Activated CD4-positive, alpha-beta memory T cell treated with anti-CD3 and anti-CD28 coated beads for 36 hours (primary cell): Measurements from ENCODE around the gene JARID2. TPM values are rescaled to one million over a fixed set of nuclear protein-coding genes. Genes with fewer than 3 reads are reported as not detected.

Experiments used
- CTCF ChIA-PET: fragments of 350-600 bp; sonication (Branson Sonifier 250); formaldehyde crosslinking; loops from one replicate; lab custom pipeline; 2021; ENCODE audit warnings: antibody characterized with exemption, inconsistent platforms; lab: Charles Lee
- POLR2A ChIA-PET: fragments of 350-600 bp; sonication (Branson Sonifier 250); formaldehyde crosslinking; loops from one replicate; lab custom pipeline; 2021; ENCODE audit warnings: antibody characterized with exemption; lab: Charles Lee
- DNase-seq: peaks from one replicate; pipeline ENCODE4 v3.0.0-alpha.2; 2020
- H3K27ac Mint-ChIP-seq: one replicate; pipeline ENCODE4 v1.8.0; 2021; ENCODE audit warnings: mixed read lengths
- H3K27me3 Mint-ChIP-seq: one replicate; pipeline ENCODE4 v1.8.0; 2021; ENCODE audit warnings: mixed read lengths
- H3K36me3 Mint-ChIP-seq: one replicate; pipeline ENCODE4 v1.8.0; 2021; ENCODE audit warnings: mixed read lengths
- H3K4me1 Mint-ChIP-seq: one replicate; pipeline ENCODE4 v1.8.0; 2021; ENCODE audit warnings: low read depth, mixed read lengths
- H3K4me3 Mint-ChIP-seq: one replicate; pipeline ENCODE4 v1.8.0; 2021; ENCODE audit warnings: mild to moderate bottlenecking, mixed read lengths
- H3K9me3 Mint-ChIP-seq: one replicate; pipeline ENCODE4 v1.8.0; 2021; ENCODE audit warnings: mixed read lengths
- intact Hi-C: fragments of 100-400 bp; cut with micrococcal nuclease; formaldehyde crosslinking; loops from one replicate; pipeline ENCODE4 v1.15.1; 2023
- total RNA-seq, 2 experiments: library from RNA; stranded (reverse); gene quantifications; one replicate each; pipeline ENCODE4 v1.2.3, GENCODE V29; 2021

The JARID2 gene
- total RNA-seq, 2 experiments from 2014 or later: 41.4 to 44.0 TPM

DNA sequence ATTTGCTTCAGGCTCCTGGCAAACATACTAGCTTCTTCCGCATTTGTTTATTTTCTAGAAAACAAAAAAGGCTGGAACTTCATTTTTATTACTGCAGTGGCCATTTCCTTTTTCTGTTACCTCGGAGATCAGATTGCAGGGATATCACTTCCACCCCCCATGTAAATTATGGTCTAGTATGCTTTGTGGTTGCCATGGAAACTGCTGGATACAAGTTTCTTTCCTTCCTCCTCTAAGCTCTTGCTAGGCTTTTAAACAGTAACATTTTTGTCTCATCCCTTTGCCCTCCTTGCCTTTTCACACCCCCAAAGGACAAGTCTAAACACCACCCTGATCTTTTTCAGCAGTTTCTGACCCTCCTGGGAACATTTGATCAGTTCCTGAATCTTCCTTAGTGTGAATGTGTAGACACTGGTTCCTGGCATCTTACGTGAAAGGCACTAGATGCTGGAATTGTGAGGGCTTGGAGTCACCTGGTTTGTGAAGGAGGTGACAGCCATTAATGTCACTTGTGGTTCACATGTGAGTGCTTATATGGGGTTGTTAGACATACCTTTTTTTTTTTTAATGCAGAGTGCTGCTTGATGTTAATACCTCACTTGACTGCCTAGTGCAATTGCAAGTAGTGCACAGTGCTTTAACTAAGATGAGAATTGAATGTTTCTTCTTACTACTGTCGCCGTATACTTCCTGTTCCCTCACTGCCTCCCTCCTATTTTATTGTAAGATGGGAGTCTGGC, 181.6 kb downstream of the JARID2 start:
- H3K4me3 Mint-ChIP-seq: no peak overlapping the region
- ChIA-PET CTCF (no interaction called here), POLR2A (no interaction called here)
- DNase-seq: no peak
- H3K9me3 Mint-ChIP-seq: no peaks in the 10 kb centered on the region
- H3K36me3 Mint-ChIP-seq: peaks cover 35% of the 10 kb centered on the region
- intact Hi-C loops: no loop called here
- H3K27me3 Mint-ChIP-seq: no peaks in the 10 kb centered on the region
- no peak overlapping the region for H3K27ac Mint-ChIP-seq
- peaks cover 76% of the 10 kb centered on the region for H3K4me1 Mint-ChIP-seq

DNA sequence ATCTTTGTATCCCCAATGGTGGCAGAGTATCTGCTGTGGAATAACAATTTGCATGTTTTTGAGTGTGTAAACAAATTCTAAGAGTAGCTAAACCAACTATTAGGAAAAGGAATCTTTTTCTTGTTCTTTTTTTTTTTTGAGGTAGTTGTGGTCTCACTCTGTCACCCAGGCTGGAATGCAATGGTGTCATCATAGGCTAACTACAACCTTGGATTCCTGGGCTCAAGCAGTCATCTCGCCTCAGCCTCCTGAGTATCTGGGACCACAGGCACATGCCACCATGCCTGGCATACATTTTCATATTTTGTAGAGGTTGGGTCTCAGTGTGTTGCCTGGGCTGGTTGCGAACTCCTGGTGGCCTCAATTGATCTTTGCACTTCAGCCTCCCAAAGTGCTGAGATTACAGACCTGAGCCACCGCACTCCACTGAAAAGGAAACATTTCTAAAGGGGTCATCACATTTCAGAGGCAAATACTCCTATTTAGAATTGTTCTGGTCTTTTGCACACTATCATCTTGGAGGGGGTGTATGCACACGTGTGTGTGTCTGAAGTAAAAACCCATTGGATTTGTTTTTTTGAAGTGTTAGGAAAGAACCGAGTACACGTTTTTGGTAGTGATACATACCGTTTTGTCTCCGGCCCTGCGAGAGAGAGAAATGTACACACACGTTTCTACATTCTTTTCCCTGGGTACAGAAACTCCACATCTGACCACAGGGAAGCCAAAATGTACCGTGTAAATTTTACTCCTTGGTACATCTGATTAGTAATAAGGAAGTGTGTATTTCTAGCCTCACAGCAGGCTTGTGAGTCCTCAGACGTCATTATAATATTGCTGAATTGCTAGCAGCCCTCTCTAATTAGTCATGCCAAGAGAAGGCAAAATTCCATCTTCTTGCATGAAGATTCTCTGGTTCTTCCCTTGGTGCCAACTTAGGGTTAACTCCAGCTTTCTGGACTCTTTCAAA, 183.6 kb downstream of the JARID2 start:
- H3K4me1 Mint-ChIP-seq: peaks cover 80% of the 10 kb centered on the region
- no peaks in the 10 kb centered on the region for H3K9me3 Mint-ChIP-seq
- peaks cover 26% of the 10 kb centered on the region for H3K36me3 Mint-ChIP-seq
- no peak for DNase-seq
- H3K27me3 Mint-ChIP-seq: no peaks in the 10 kb centered on the region
- no peak overlapping the region for H3K4me3 Mint-ChIP-seq
- intact Hi-C loops: loop anchor here (10.0 kb wide), 1 partner anchor 695 kb away; no protein-coding TSS in a partner anchor
- POLR2A ChIA-PET: interaction anchor here (0.6 kb wide), 1 partner anchor 25 kb away, joined by 3 read pairs; no protein-coding TSS in a partner anchor
- CTCF ChIA-PET: no interaction called here
- H3K27ac Mint-ChIP-seq: no peak overlapping the region

DNA sequence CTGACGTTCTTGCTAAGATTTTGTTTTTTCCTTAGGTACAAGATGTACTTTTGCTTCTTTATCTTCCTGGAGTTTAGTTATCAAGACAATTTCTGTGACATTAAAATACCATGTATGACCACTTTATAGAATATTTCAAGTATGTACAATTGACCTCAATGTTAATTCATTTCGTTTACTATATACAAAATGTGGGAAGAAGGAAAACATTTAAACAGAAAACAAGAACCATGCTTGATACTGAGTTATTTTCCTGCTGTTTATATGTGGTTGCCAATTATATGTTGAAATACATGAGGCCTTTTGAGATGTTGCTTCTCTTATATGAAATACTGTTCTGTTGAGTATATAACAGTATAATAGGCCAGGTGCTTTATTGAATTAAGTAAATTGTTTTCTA, 184.3 kb downstream of the JARID2 start:
- H3K9me3 Mint-ChIP-seq: no peaks in the 10 kb centered on the region
- DNase-seq: no peak
- no peak overlapping the region for H3K27ac Mint-ChIP-seq

DNA sequence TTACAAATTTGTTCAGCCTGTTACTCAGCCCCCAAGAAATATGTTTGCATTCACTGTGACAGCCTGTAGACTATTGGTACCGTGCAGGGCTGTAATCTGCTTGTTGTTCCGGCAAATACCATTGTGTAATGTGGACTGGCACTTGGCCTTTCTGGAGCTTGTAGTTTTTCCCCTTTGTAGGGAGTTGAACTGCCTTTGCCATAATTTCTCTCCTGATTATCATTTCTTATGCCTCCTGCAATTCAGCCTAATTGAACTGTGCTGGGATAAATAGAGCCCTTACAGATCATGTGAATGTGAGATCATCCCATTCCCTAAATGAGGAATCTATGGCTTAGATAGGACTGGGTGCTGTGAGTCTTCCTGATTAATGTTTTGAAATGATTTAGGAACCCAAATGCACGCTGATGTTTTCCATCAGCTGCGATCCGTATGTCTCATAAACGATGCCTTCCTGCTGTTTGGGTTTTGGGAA, 185.1 kb downstream of the JARID2 start:
- POLR2A ChIA-PET: no interaction called here
- Mint-ChIP-seq H3K4me1 (peaks cover 81% of the 10 kb centered on the region), H3K27ac (no peak overlapping the region), H3K36me3 (peaks cover 22% of the 10 kb centered on the region), H3K27me3 (no peaks in the 10 kb centered on the region), H3K4me3 (no peak overlapping the region), H3K9me3 (no peaks in the 10 kb centered on the region)
- CTCF ChIA-PET: no interaction called here
- intact Hi-C loops: loop anchor here (10.0 kb wide), 1 partner anchor 696 kb away; no protein-coding TSS in a partner anchor
- no peak for DNase-seq

More for the DNA sequence above, 184.3 kb downstream of the JARID2 start:
- H3K4me3 Mint-ChIP-seq: no peak overlapping the region
- intact Hi-C loops: loop anchor here (10.0 kb wide), 1 partner anchor 695 kb away; no protein-coding TSS in a partner anchor
- H3K4me1 Mint-ChIP-seq: peaks cover 86% of the 10 kb centered on the region
- ChIA-PET CTCF (no interaction called here), POLR2A (no interaction called here)
- H3K36me3 Mint-ChIP-seq: peaks cover 29% of the 10 kb centered on the region
- H3K27me3 Mint-ChIP-seq: no peaks in the 10 kb centered on the region

DNA sequence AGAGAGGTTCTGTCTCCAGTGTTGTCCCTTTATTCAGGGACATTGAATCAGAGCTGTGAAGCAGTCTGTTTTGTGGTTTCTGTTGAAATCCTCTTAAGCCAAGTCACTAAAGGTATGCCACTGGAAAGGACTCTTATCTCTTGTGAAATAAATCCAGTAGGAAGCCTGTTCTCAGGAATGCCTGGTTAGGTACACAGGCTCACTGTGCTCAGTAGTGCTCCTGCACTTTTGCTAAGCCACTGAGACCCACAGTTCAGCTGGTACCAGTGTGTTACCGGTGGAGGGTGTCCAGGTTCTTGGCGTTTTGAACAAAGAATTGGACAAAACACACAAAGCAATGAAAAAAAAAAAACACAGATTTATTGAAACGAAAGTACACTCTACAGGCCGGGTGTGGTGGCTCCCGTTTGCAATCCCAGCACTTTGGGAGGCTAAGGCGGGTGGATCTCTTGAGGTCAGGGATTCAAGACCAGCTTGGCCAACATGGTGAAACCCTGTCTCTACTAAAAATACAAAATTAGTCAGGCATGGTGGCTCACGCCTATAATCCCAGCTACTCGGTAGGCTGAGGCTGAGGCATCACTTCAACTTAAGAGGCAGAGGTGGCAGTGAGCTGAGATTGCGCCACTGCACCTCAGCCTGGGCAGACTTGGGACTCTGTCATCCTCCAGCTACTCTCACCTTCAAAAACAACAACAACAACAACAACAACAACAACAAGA, 186.1 kb downstream of the JARID2 start:
- POLR2A ChIA-PET: no interaction called here
- no peak for DNase-seq
- Mint-ChIP-seq H3K4me1 (peaks cover 82% of the 10 kb centered on the region), H3K9me3 (no peaks in the 10 kb centered on the region), H3K27me3 (no peaks in the 10 kb centered on the region), H3K4me3 (no peak overlapping the region), H3K36me3 (peaks cover 21% of the 10 kb centered on the region), H3K27ac (no peak overlapping the region)
- CTCF ChIA-PET: interaction anchor here (1.2 kb wide), 1 partner anchor 9 kb away, joined by 4 read pairs; no protein-coding TSS in a partner anchor
- intact Hi-C loops: loop anchor here (10.0 kb wide), 1 partner anchor 697 kb away; no protein-coding TSS in a partner anchor

DNA sequence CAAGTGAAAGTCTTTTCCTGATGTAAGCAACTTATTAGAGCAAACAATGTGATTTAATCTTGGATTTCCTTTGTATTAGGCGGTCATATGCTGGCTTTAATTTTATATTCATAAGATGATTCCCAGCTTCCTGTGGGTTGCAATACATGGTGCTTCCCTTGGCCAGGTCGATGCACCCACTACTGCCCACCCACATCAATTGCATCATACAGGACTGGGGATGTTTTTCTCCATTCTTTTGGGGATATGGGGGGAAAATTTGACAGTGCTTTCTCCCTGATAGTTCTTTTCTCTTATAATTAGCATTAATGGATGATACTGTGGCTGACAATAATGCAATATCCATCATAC, 187.6 kb downstream of the JARID2 start:
- Mint-ChIP-seq H3K4me3 (no peak overlapping the region), H3K9me3 (no peaks in the 10 kb centered on the region), H3K27me3 (no peaks in the 10 kb centered on the region), H3K4me1 (peaks cover 88% of the 10 kb centered on the region), H3K36me3 (peaks cover 12% of the 10 kb centered on the region), H3K27ac (peak overlapping the region; percentile 57)
- ChIA-PET POLR2A (no interaction called here), CTCF (no interaction called here)
- no peak for DNase-seq
- intact Hi-C loops: loop anchor here (10.0 kb wide), 1 partner anchor 699 kb away; no protein-coding TSS in a partner anchor

DNA sequence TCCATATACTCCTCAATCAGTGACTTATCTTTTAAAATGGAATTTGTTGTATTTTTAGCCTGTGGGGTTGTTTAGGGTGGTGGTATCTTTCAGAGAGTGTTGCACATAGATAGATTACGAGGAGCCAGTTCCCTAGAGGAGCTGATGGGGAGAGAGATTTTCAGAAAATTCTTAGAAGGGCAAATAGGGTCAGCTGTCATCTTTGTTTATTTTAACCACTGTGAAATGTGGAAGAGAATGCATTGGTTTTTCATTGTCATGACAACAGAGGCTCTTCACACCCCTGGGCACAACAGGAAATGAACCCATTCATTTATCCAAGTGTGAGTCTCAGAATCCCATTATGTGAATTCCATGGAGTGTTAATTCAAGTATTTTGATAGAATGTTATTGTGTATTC, 188.4 kb downstream of the JARID2 start:
- Mint-ChIP-seq H3K4me3 (peak overlapping the region; percentile 7), H3K4me1 (peaks cover 90% of the 10 kb centered on the region), H3K9me3 (no peaks in the 10 kb centered on the region), H3K27me3 (no peaks in the 10 kb centered on the region), H3K27ac (peak overlapping the region; percentile 59), H3K36me3 (peaks cover 12% of the 10 kb centered on the region)
- intact Hi-C loops: loop anchor here (2.0 to 10.0 kb wide), 2 partner anchors 17 to 699 kb away; no protein-coding TSS in a partner anchor
- ChIA-PET POLR2A (no interaction called here), CTCF (interaction anchor here (1.1 to 1.9 kb wide), 2 partner anchors 12 to 46 kb away, joined by 3 to 5 read pairs; no protein-coding TSS in a partner anchor)
- DNase-seq: no peak

DNA sequence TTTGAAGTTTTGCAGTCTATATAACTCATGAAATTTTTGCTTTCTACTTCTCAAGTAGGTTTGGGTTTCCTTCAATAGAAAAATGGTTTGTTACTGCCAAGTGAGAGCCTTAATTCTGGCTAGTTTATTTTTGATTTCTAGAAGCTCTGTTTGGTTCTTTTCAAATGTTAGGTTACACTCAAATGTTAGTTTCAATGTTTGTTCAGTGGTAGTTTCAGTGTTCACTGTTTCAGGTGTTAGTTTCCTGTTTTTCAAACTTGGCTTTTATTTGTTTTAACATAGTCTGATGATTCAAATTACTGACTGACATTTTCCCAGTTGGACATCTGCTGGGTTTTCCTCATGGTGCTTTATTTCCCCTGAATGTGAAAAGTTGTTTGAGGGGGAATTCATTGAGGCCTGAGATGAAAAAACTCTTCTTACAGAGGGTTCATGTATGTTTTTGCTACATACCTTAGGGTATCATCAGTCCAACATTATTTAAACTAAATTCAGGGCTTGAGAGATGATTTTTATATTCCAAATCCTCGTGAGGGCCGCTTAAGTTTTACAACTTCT, 189.0 kb downstream of the JARID2 start:
- Mint-ChIP-seq H3K4me1 (peaks cover 91% of the 10 kb centered on the region), H3K4me3 (no peak overlapping the region), H3K27ac (peak overlapping the region; percentile 59), H3K9me3 (no peaks in the 10 kb centered on the region), H3K27me3 (no peaks in the 10 kb centered on the region), H3K36me3 (peaks cover 12% of the 10 kb centered on the region)
- ChIA-PET CTCF (interaction anchor here (0.6 to 1.9 kb wide), 6 partner anchors 9 to 143 kb away, joined by 3 to 5 read pairs (median 3); no protein-coding TSS in a partner anchor), POLR2A (interaction anchor here (0.6 to 1.1 kb wide), 2 partner anchors 54 to 173 kb away, joined by 3 to 4 read pairs; no protein-coding TSS in a partner anchor)
- intact Hi-C loops: loop anchor here (2.0 to 10.0 kb wide), 2 partner anchors 18 to 700 kb away; no protein-coding TSS in a partner anchor
- no peak for DNase-seq

DNA sequence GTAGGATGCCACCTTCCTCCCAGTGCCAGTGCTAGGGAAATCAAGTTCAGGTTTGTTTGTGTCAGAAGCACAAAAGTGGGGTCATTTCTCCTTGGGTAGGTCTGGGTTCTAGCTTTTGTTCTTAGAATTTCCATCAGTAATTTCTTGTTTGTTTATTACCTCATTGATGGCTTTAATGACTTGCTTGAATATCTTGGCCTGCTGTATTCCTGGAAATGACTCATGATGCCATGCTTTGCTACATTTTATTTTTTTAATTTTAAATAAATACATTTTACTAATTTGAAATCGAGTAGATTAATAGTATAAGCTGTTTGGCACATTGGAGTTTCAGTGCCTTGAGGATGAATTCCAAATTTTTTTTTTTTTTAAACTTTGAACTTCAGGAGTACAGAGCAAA, 189.6 kb downstream of the JARID2 start:
- Mint-ChIP-seq H3K36me3 (peaks cover 12% of the 10 kb centered on the region), H3K4me3 (no peak overlapping the region), H3K27me3 (no peaks in the 10 kb centered on the region), H3K4me1 (peaks cover 94% of the 10 kb centered on the region), H3K27ac (peak overlapping the region; percentile 59), H3K9me3 (no peaks in the 10 kb centered on the region)
- CTCF ChIA-PET: interaction anchor here (0.6 to 1.9 kb wide), 6 partner anchors 10 to 142 kb away, joined by 3 to 5 read pairs (median 3); no protein-coding TSS in a partner anchor
- intact Hi-C loops: loop anchor here (2.0 to 10.0 kb wide), 2 partner anchors 19 to 701 kb away; no protein-coding TSS in a partner anchor
- POLR2A ChIA-PET: interaction anchor here (1.1 kb wide), 1 partner anchor 173 kb away, joined by 4 read pairs; no protein-coding TSS in a partner anchor
- DNase-seq: no peak

DNA sequence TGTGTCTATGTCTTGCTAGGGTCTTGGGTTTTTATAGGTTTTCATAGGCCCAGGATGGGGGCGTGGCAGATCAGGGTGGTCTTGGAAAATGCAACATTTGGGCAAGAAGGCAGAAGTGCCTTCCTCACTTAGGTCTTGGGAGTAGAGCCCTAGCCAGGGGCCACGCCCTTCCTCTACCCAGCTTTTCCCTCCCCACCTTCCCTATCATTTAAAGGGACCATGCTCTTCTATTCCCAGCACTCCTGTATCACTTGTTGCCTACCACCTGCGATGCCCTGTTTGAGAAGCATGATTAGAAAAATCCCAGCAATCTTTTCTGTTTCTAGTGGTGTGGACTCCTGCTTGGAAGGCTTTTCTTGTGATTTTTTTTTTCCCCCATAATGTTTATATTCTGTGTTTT, 190.6 kb downstream of the JARID2 start:
- DNase-seq: no peak
- Mint-ChIP-seq H3K27me3 (no peaks in the 10 kb centered on the region), H3K36me3 (peaks cover 12% of the 10 kb centered on the region), H3K4me1 (peaks cover 94% of the 10 kb centered on the region), H3K9me3 (no peaks in the 10 kb centered on the region), H3K27ac (no peak overlapping the region), H3K4me3 (no peak overlapping the region)
- ChIA-PET POLR2A (interaction anchor here (0.7 kb wide), 1 partner anchor 440 kb away, joined by 5 read pairs; no protein-coding TSS in a partner anchor), CTCF (no interaction called here)
- intact Hi-C loops: loop anchor here (10.0 kb wide), 1 partner anchor 702 kb away; no protein-coding TSS in a partner anchor
